NCI-H2227 (cell line): Measurements from ENCODE around the gene AP1M1.

Source experiments
- DNase-seq: peaks from one replicate; lab custom pipeline; 2025; ENCODE audit not compliant: unreplicated experiment; lab: John Stamatoyannopoulos, UW

The AP1M1 gene

DNA sequence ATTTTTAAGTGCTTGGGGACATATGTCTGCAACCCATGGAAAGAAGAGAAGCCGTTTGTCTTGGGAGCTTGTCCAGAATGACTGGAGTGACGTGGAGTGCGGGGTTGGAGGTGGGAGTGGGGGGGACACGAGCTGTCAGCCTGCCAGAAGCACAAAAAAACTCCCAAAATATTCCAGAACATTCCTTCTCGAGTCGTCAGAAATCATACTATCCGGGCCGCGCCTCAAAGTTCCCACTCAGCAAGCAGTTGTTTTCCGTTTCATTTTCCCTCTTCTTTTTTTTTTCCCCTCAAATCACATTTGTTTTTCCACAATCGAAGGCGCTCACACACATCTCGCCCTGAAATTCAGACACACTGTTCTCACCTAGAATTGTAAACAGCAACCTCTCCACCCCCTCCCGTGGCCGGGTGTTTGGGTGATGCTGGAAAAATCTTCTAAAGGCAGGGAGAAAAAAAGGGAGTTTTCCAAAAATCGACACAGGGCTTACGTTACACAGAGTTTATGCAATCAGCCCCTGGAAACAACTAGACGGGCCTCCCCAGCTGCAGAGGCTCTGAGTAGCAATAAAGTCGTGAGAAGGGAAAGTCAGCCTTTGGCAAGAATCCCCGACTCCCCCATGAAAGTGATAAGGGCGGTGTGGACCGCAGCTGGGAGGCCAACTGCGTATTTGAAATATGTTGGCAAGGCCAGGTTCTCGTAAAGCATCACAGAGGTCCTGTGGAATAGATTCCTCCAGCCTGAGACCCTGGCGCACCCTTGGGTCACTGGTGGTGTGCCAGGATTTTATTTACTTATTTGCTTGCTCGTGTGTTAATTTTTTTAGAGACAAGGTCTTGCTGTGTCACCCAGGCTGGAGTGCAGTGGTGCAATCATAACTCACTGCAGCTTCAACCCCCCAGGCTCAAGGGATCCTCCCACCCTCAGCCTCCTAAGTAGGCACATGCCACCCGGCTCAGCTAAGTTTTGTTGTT, 95.7 kb downstream of the AP1M1 start:
- DNase-seq = no peak

GRCh38 chr19:16295057-16295456, 97.3 kb downstream of the AP1M1 start:
- no peak for DNase-seq
